ENCODE data around the gene ZNF521. TPM values are rescaled to one million over a fixed set of nuclear protein-coding genes. Genes with fewer than 3 reads are reported as not detected.

ZNF521 gene
- total and polyA plus RNA-seq, 3 experiments from 2014 or later, result not detected

DNA sequence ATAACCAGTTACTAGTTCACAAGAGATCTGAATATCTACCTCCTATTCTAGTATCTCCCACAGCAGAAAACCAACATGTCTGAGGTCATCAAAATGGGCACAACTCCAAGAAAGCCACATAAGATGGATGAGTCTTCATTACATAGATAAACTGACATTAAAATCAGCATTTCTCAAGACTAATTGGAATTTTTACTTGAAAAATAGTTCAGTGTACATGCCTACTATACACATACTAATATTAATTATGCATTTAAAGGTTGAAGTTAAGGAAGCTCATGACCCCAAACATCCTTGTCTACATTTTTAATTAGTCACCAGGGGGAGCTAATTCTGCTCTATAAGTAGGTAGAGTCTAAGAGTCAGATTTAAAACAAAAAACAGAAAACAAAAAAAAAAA lies 41.9 kb downstream of the ZNF521 start:
- ChIA-PET CTCF (no interaction called here), POLR2A (no interaction called here)
- Histone ChIP-seq H3K27ac (ENCODE audit: low read depth, low read length) (no peak overlapping the region), H3K9me3 (ENCODE audit: low read length) (no peaks in the 10 kb centered on the region), H3K27me3 (ENCODE audit: insufficient read depth, low read length, poor library complexity, severe bottlenecking) (no peaks in the 10 kb centered on the region), H3K4me3 (ENCODE audit: low read length) (no peak overlapping the region), H3K4me1 (ENCODE audit: insufficient read depth, low read length) (no peaks in the 10 kb centered on the region), H3K36me3 (ENCODE audit: insufficient read depth, low read length) (no peaks in the 10 kb centered on the region)
- H3K27me3 Mint-ChIP-seq, result no peaks in the 10 kb centered on the region
- no peak for DNase-seq
- no peaks in the 10 kb centered on the region for H3K9me3 Mint-ChIP-seq
- no peaks in the 10 kb centered on the region for H3K4me1 Mint-ChIP-seq
- H3K27ac Mint-ChIP-seq, result no peak overlapping the region
- no peaks in the 10 kb centered on the region for H3K36me3 Mint-ChIP-seq
- H3K4me3 Mint-ChIP-seq, result no peak overlapping the region

DNA sequence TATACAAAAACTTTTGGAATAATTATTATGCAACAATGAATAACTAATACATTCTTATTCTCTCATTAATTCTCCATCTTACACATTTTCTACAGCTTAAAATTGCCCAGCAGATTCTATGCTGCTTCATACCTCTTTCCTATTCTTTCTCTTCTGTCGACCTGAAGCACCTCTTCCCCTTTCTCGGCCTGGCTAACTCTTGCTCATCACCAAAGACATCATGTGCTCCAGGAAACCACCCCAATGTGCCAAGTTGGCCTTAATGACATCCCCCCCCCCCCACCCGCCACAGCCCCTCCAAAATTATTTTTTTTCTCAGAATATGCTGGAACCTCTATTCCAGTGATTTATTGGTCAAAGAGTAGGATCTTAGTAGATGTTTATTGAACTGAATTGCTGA lies 43.6 kb downstream of the ZNF521 start:
- no peak overlapping the region for H3K4me3 Mint-ChIP-seq
- Histone ChIP-seq H3K4me1 (ENCODE audit: insufficient read depth, low read length) (no peaks in the 10 kb centered on the region), H3K36me3 (ENCODE audit: insufficient read depth, low read length) (no peaks in the 10 kb centered on the region), H3K4me3 (ENCODE audit: low read length) (no peak overlapping the region), H3K9me3 (ENCODE audit: low read length) (no peaks in the 10 kb centered on the region), H3K27ac (ENCODE audit: low read depth, low read length) (no peak overlapping the region), H3K27me3 (ENCODE audit: insufficient read depth, low read length, poor library complexity, severe bottlenecking) (no peaks in the 10 kb centered on the region)
- ChIA-PET CTCF (interaction anchor here (0.8 kb wide), 1 partner anchor 14 kb away, joined by 3 read pairs; no protein-coding TSS in a partner anchor), POLR2A (no interaction called here)
- H3K36me3 Mint-ChIP-seq, result no peaks in the 10 kb centered on the region
- H3K27ac Mint-ChIP-seq, result no peak overlapping the region
- DNase-seq, result no peak
- peaks cover 0 to 4% (median 0%) of the 10 kb centered on the region in 5 donors for H3K9me3 Mint-ChIP-seq
- H3K27me3 Mint-ChIP-seq, result no peaks in the 10 kb centered on the region
- H3K4me1 Mint-ChIP-seq, result no peaks in the 10 kb centered on the region

DNA sequence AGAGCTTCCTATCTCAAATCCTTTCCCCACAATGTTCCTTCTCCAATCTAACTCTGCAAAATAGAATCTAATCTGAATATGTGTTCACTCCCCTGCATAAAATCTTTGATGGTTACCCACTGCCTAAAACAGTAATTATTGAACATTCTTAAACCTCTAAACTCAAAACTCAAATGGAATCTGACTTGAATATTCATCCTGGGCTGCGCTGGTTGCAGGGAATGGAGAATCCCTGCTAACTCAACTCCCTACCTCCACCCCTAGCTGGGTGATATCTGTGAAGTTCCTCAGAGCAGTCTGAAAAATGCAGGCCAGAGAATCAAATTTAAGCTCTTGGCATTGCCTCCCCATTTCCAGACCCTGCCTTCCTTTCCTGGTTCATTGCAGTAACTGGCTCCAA lies 44.8 kb downstream of the ZNF521 start:
- H3K27ac ChIP-seq (ENCODE audit: low read depth, low read length), result no peak overlapping the region
- Mint-ChIP-seq H3K27me3 (no peaks in the 10 kb centered on the region), H3K4me3 (no peak overlapping the region), H3K4me1 (no peaks in the 10 kb centered on the region), H3K27ac (no peak overlapping the region), H3K9me3 (peaks cover 0 to 4% (median 0%) of the 10 kb centered on the region in 5 donors), H3K36me3 (no peaks in the 10 kb centered on the region)
- no peak overlapping the region for H3K4me3 ChIP-seq (ENCODE audit: low read length)
- no peaks in the 10 kb centered on the region for H3K9me3 ChIP-seq (ENCODE audit: low read length)
- no peaks in the 10 kb centered on the region for H3K36me3 ChIP-seq (ENCODE audit: insufficient read depth, low read length)
- H3K27me3 ChIP-seq (ENCODE audit: insufficient read depth, low read length, poor library complexity, severe bottlenecking), result no peaks in the 10 kb centered on the region
- DNase-seq, result no peak
- ChIA-PET CTCF (no interaction called here), POLR2A (no interaction called here)
- no peaks in the 10 kb centered on the region for H3K4me1 ChIP-seq (ENCODE audit: insufficient read depth, low read length)

DNA sequence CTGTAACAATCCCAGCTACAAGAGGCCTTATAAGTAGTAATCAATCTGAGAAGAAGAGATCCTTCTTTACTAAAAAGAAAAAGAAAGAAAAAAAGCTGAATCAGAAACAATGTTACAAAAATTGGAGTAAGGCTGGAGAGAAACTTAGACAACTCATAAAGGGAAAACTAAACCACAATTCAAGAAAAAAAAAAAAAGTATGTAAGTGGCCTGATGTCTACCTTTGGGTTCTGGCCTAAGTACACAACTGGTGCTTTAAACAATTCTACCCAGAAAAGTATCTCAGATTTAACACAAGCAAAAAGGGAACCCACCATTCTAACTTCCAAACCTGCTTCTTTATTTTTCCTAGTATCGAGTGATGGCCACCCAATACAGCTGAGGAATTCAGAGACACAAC lies 45.3 kb downstream of the ZNF521 start:
- ChIA-PET CTCF (no interaction called here), POLR2A (no interaction called here)
- H3K4me1 ChIP-seq (ENCODE audit: insufficient read depth, low read length), result no peaks in the 10 kb centered on the region
- Mint-ChIP-seq H3K4me3 (no peak overlapping the region), H3K27me3 (no peaks in the 10 kb centered on the region), H3K9me3 (peaks cover 0 to 4% (median 0%) of the 10 kb centered on the region in 5 donors), H3K27ac (no peak overlapping the region), H3K36me3 (no peaks in the 10 kb centered on the region), H3K4me1 (no peaks in the 10 kb centered on the region)
- H3K27ac ChIP-seq (ENCODE audit: low read depth, low read length), result no peak overlapping the region
- no peak overlapping the region for H3K4me3 ChIP-seq (ENCODE audit: low read length)
- H3K9me3 ChIP-seq (ENCODE audit: low read length), result no peaks in the 10 kb centered on the region
- no peaks in the 10 kb centered on the region for H3K36me3 ChIP-seq (ENCODE audit: insufficient read depth, low read length)
- no peak for DNase-seq
- no peaks in the 10 kb centered on the region for H3K27me3 ChIP-seq (ENCODE audit: insufficient read depth, low read length, poor library complexity, severe bottlenecking)

DNA sequence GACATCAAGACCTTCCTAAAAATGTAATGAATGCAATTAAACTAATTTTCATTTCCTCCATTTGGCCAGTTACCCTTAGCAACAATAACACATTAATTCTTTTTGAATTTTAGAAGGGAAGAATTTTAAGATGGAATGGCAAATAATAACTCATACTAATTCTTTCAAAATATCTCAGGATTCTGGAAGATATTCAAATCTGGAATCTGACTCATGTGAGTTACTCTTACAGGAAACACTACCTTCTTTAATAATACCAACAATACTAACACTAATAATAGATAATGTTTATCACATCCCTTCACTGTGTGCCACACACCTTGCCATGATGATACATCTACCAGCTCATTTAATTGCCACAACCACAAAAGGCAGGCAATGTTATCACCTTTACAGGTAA lies 46.4 kb downstream of the ZNF521 start:
- H3K36me3 Mint-ChIP-seq, result no peaks in the 10 kb centered on the region
- H3K27ac Mint-ChIP-seq, result no peak overlapping the region

DNA sequence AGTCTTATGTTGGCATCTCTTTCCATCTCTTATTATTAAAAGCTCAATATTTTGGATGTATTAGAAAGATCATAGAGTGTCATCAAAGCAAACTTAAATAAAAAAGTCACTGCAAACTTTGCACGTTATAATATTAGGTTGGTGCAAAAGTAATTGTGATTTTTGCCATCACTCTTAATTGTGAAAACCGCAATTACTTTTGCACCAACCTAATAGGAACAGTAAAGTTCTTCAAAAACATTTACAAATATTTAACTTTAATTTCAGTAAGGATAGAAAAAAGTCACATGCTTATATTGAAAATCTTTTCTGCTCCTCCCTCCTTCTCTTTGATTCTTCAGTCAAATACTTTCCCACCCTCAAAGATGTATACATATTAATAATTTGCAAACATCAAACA lies 51.5 kb downstream of the ZNF521 start:
- no peak overlapping the region for H3K27ac Mint-ChIP-seq
- POLR2A ChIA-PET, result no interaction called here

More for the DNA sequence above, 46.4 kb downstream of the ZNF521 start:
- no peak overlapping the region for H3K27ac ChIP-seq (ENCODE audit: low read depth, low read length)
- H3K4me1 ChIP-seq (ENCODE audit: insufficient read depth, low read length), result no peaks in the 10 kb centered on the region
- ChIA-PET CTCF (no interaction called here), POLR2A (no interaction called here)
- no peak overlapping the region for H3K4me3 ChIP-seq (ENCODE audit: low read length)
- Mint-ChIP-seq H3K4me3 (no peak overlapping the region), H3K4me1 (no peaks in the 10 kb centered on the region), H3K9me3 (peaks cover 0 to 4% (median 0%) of the 10 kb centered on the region in 5 donors), H3K27me3 (peaks cover 0 to 1% of the 10 kb centered on the region in 2 donors)
- H3K27me3 ChIP-seq (ENCODE audit: insufficient read depth, low read length, poor library complexity, severe bottlenecking), result no peaks in the 10 kb centered on the region
- no peaks in the 10 kb centered on the region for H3K36me3 ChIP-seq (ENCODE audit: insufficient read depth, low read length)
- DNase-seq, result no peak
- no peaks in the 10 kb centered on the region for H3K9me3 ChIP-seq (ENCODE audit: low read length)

DNA sequence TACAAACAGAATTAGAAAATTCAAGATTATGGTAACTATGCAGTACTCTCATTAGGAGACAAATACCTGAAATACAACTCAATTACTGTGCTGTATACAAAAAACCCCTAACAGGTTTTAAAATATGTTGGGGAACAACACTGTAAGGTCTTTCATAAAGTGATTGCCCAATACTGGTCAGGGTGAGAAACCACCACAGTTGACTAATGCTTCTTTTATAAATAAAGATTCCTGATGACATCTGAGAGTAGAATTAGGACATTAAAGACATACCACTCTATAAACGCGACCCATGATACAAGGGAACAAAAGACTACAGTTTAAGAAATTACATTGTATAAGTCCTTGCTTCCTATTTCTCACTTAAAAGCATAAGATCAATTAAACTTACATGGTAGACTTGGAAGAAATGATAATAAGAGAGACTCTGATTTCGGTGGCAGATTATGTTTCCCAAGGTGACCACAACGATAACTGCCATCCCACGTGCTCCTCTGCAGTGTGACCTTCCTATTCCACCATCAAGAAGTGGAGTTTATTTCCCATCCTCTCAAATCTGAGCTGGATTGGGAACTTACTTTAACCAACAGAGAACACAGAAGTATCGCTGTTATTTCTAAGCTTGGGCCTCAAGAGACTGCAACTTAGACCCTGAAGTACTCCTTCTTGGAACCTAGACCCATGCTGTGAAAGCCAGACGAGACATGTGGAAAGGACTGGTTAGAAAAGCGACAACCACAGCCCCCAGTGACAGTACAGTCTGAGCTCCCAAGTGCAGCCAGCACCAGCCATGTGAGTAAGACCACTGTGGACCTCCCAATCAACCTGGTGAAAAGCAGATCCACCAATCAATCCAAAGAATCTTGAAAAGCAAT lies 52.3 kb downstream of the ZNF521 start:
- Histone ChIP-seq H3K4me3 (ENCODE audit: low read length) (no peak overlapping the region), H3K36me3 (ENCODE audit: insufficient read depth, low read length) (no peaks in the 10 kb centered on the region), H3K27me3 (ENCODE audit: insufficient read depth, low read length, poor library complexity, severe bottlenecking) (no peaks in the 10 kb centered on the region), H3K9me3 (ENCODE audit: low read length) (no peaks in the 10 kb centered on the region), H3K27ac (ENCODE audit: low read depth, low read length) (no peak overlapping the region), H3K4me1 (ENCODE audit: insufficient read depth, low read length) (no peaks in the 10 kb centered on the region)
- H3K9me3 Mint-ChIP-seq, result peaks cover 0 to 2% (median 0%) of the 10 kb centered on the region in 5 donors
- H3K27me3 Mint-ChIP-seq, result peaks cover 0 to 1% of the 10 kb centered on the region in 2 donors
- H3K36me3 Mint-ChIP-seq, result no peaks in the 10 kb centered on the region
- H3K4me3 Mint-ChIP-seq, result no peak overlapping the region
- ChIA-PET POLR2A (no interaction called here), CTCF (no interaction called here)
- H3K4me1 Mint-ChIP-seq, result no peaks in the 10 kb centered on the region
- DNase-seq, result no peak
- no peak overlapping the region for H3K27ac Mint-ChIP-seq

More for the DNA sequence above, 51.5 kb downstream of the ZNF521 start:
- no peaks in the 10 kb centered on the region for H3K36me3 ChIP-seq (ENCODE audit: insufficient read depth, low read length)
- no peaks in the 10 kb centered on the region for H3K4me1 ChIP-seq (ENCODE audit: insufficient read depth, low read length)
- H3K9me3 ChIP-seq (ENCODE audit: low read length), result no peaks in the 10 kb centered on the region
- H3K4me3 ChIP-seq (ENCODE audit: low read length), result no peak overlapping the region
- H3K4me3 Mint-ChIP-seq, result no peak overlapping the region
- H3K27me3 Mint-ChIP-seq, result peaks cover 0 to 1% of the 10 kb centered on the region in 2 donors
- DNase-seq, result no peak
- no peak overlapping the region for H3K27ac ChIP-seq (ENCODE audit: low read depth, low read length)
- no peaks in the 10 kb centered on the region for H3K36me3 Mint-ChIP-seq
- H3K9me3 Mint-ChIP-seq, result peaks cover 0 to 4% (median 0%) of the 10 kb centered on the region in 5 donors
- CTCF ChIA-PET, result no interaction called here
- H3K27me3 ChIP-seq (ENCODE audit: insufficient read depth, low read length, poor library complexity, severe bottlenecking), result no peaks in the 10 kb centered on the region
- no peaks in the 10 kb centered on the region for H3K4me1 Mint-ChIP-seq

DNA sequence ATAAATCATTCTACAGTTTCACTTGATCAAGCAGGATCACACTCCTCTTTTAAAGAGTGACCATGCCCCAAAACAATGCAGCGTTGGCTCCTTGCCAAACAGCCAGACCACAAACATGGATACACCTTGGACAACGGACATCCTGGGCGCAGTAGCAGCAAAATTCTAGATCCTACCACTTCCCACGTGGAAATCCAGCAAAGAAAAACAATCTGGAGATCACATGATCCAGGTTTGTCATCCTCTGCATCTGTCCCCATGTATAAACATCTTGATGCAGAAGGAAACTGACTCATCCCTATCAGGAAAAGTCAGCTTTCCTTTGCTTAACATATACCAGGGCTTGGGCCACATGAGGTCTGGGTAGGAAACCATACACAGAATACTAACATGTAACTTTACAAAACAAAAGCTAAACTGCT lies 53.1 kb downstream of the ZNF521 start:
- CTCF ChIA-PET, result no interaction called here
- Mint-ChIP-seq H3K4me1 (no peaks in the 10 kb centered on the region), H3K27me3 (peaks cover 0 to 1% of the 10 kb centered on the region in 2 donors), H3K27ac (no peak overlapping the region), H3K9me3 (no peaks in the 10 kb centered on the region), H3K4me3 (no peak overlapping the region), H3K36me3 (no peaks in the 10 kb centered on the region)
- no peaks in the 10 kb centered on the region for H3K4me1 ChIP-seq (ENCODE audit: insufficient read depth, low read length)
- H3K36me3 ChIP-seq (ENCODE audit: insufficient read depth, low read length), result no peaks in the 10 kb centered on the region
- H3K27ac ChIP-seq (ENCODE audit: low read depth, low read length), result no peak overlapping the region
- H3K27me3 ChIP-seq (ENCODE audit: insufficient read depth, low read length, poor library complexity, severe bottlenecking), result no peaks in the 10 kb centered on the region
- H3K9me3 ChIP-seq (ENCODE audit: low read length), result no peaks in the 10 kb centered on the region
- no peak overlapping the region for H3K4me3 ChIP-seq (ENCODE audit: low read length)
- POLR2A ChIA-PET, result no interaction called here
- no peak for DNase-seq

All from CD8-positive, alpha-beta memory T cell (primary cell).